NOMO-1 (cell line): ENCODE measurements around the gene LTBP3.
"Not testable (repeated sequence)": the region's sequence is repeated elsewhere in the genome, so short reads cannot be mapped to it uniquely, and the experiment has no call there.

Source experiments
- DNase-seq, 2 experiments: peaks; one replicate each; lab custom pipeline; 2025; ENCODE audit not compliant: unreplicated experiment in 2 of 2; lab: John Stamatoyannopoulos, UW

The LTBP3 gene

GRCh38 chr11:65538232-65538914, 19.8 kb downstream of the LTBP3 start:
- DNase-seq: no peak

GRCh38 chr11:65537620-65538231, 20.4 kb downstream of the LTBP3 start:
- DNase-seq: no peak

- no peak for DNase-seq
Measured at GRCh38 chr11:65537296-65537597, 20.9 kb downstream of the LTBP3 start.

- DNase-seq: no peak
Measured at GRCh38 chr11:65536412-65537295, 21.5 kb downstream of the LTBP3 start.

- no peak for DNase-seq
Measured at GRCh38 chr11:65535102-65535501, 23.1 kb downstream of the LTBP3 start.

GRCh38 chr11:65532388-65533064, 25.6 kb downstream of the LTBP3 start:
- DNase-seq: no peak

GRCh38 chr11:65530157-65530496, 28.0 kb downstream of the LTBP3 start:
- no peak for DNase-seq

- DNase-seq: no peak
Measured at GRCh38 chr11:65529475-65530156, 28.5 kb downstream of the LTBP3 start.

GRCh38 chr11:65528819-65529350, 29.3 kb downstream of the LTBP3 start:
- no peak for DNase-seq

GRCh38 chr11:65526744-65527143, 31.4 kb downstream of the LTBP3 start:
- DNase-seq: no peak

- DNase-seq: no peak
Measured at GRCh38 chr11:65525546-65526480, 32.3 kb downstream of the LTBP3 start.

- peak; percentile 40 to 61 for DNase-seq
Measured at GRCh38 chr11:65524741-65525545, 33.2 kb downstream of the LTBP3 start, which contains the start of gene SCYL1. SCYL1 (plus strand) TSS chr11:65525083; CDS start chr11:65525154, 71 bp downstream.

- DNase-seq: no peak
Measured at GRCh38 chr11:65524014-65524740, 34.0 kb downstream of the LTBP3 start.

- not testable (repeated sequence) for DNase-seq
Measured at GRCh38 chr11:65523631-65523968, 34.6 kb downstream of the LTBP3 start.

GRCh38 chr11:65522718-65523630, 35.2 kb downstream of the LTBP3 start:
- peak; percentile 34 to 36 for DNase-seq

- DNase-seq: not testable (repeated sequence)
Measured at GRCh38 chr11:65521777-65522521, 36.2 kb downstream of the LTBP3 start.
